VCaP (cell line): ENCODE measurements around the gene CIDEB.

Experiments used
- H3K27ac ChIP-seq: fragments of 450-650 bp; 2 replicates; pipeline ENCODE4 v1.5.1; 2017
- CTCF ChIP-seq: fragments of 450-650 bp; conservative IDR thresholded peaks from 2 replicates; pipeline ENCODE4 v1.5.1; 2017; ENCODE audit warnings: mild to moderate bottlenecking, moderate library complexity

Gene CIDEB

DNA sequence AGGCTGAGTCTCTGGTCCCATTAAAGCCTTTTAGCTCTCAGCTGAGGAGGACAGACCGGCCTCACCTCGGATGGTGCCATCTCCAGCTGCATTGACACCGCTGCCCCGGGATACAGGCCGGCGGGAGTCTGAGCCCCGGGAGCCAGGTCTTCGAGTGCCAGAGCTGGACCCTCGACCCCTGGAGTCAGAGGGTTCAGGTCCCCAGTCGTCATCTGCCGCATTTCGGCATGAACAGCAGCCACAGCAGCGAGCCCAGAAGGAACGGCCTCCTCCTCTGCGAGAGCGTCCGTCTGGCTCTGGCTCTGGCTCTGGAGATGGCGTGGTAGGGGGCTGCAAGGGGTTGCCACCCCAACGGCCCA, 45.8 kb downstream of the CIDEB start:
- H3K27ac ChIP-seq = no peak overlapping the region
- no peak for TF ChIP-seq CTCF

- TF ChIP-seq CTCF = no peak
- H3K27ac ChIP-seq = no peak overlapping the region
Observed at GRCh38 chr14:24261256-24261968, 46.4 kb downstream of the CIDEB start.

DNA sequence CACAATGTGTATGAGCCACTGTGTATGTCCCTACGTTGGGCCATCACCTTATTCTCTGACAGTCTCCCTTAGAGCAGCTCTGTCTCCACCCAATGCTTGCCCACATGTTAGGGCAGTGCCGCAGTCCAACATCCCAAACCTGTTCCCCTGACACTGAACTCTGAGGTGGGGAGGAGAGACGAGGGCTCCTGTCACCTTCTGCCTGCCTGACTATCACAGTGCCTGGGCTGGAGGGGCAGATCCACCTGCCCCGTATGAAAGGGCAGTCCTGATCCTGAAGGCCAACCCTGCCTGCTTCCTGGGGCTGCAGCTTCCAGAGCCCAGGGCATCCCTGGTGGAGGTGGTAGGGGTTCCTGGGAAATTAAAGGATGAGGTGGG, 47.0 kb downstream of the CIDEB start:
- H3K27ac ChIP-seq = no peak overlapping the region
- no peak for TF ChIP-seq CTCF

DNA sequence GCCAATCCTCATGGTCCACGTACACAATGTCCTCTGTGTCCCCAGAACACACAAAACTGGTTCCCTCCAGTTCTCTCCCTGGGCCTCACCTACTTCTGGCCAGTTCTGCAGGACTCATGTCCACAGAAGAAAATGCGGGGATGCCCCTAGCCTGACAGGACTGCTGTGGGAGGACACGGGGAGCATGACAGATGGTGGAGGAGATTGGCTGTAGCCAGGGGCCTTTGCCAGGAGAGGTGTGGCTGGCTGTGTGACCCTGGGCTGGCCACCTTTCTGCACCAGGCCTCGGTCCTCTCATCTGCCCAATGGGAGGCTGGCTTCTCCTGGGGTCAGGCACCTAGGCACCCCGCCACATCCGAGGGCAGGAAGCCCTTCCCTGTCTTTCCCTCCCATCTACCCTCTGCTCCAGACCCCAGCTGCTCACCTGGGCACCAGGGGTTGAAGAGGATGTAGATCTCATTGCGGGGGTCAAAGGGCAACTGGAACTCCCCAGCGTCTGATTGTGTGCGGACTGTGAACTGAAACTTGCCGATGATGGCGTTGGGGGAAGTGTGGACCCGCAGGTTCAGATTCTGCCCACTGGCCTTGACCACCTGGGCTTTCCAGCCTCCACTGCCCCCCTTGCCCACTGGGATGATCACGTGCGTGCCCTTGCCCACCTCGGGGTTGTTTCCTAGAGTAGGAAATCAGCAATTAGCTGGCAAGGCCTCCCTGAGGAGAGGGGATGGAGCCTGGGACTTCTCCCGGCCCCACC, 47.6 kb downstream of the CIDEB start:
- H3K27ac ChIP-seq = no peak overlapping the region

DNA sequence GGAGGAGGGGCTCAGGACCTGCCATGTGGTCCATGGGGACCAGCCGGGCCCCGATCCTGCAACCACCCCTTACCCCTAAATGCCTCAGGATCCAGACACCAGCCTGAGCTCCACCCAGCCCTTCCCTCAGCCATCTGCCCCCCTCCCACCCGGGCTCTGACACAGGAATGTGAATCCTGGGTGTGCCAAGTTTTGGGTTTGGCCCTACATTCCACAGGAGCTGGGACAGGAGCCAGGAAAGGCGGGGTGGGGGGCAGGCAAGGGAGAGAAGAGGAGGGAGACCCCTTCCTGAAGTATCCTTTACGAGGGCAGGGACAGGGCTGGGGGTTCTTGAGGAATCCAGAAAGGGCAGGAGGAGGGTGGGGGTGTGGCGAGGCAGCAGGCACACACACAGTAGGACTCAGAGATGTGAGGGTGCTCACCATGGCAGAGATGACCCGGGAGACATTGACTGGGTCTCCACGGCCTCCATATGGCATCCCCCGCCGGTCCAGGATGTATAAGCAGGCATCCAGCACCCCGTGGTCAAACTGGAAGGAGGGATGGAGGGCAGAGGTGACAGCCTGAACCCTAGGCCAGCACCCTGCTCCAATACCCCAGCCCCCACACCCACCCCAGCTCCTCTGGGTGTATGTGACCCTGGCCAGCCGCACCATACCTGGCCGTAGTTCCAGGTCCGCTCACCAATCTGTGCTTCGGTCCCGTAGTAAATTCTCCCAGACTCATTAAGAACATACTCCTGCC, 48.3 kb downstream of the CIDEB start:
- no peak for TF ChIP-seq CTCF
- no peak overlapping the region for H3K27ac ChIP-seq

More for the DNA sequence above, 47.6 kb downstream of the CIDEB start:
- no peak for TF ChIP-seq CTCF

DNA sequence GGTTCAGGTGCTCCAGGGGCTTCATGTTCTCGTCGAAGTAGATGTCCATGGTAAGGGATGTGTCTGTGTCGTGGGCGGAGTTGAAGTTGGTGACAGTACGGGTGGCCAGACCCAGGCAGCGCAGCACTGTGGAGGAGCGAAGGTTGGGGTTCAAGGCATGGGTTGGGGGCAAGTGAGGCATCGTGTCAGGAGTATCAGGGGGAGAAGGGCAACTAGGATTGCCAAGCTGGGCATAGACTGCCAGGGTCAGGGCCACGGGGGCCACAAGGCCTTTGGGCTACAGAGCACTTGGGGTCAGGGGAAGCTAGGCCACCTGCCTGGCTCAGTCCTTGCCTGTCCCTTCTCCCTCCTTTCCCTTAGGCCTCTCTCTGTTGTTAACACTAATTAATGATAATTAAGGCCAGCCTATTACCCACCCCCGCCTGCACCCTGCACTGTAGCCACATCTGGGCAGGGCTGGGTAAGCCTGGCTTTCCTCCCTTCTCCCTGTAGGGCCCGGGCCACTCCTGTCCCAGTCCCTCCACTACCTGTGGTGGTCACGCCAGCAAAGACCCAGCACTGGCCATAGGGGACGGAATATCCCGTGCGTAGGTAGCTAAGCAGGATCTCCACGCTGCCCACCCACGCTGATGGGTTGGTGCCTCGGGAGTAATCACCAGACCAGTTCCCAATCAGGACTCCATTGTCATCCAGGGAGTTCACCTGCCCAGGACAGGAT, 49.1 kb downstream of the CIDEB start:
- no peak overlapping the region for H3K27ac ChIP-seq
- TF ChIP-seq CTCF = no peak

DNA sequence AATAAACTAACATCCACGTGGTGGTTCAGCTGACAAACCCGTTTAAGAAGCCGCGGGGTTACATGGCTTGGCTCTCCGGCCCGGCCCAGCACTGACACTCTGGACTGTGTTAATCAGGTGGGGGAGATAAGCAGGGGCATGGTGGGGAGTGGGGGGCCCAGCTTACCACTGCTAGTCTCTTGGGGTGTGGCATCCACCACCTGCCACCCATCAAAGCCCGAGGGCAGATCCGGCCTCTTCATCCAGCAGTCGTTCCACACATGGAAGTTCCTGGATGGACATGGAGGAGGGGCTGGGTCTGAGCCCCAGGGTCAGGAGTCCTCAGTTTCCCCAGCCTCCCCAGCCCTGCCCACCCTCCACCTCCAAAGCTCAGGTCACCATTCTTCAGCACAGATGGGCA, 49.7 kb downstream of the CIDEB start:
- no peak for TF ChIP-seq CTCF

More for the DNA sequence above, 49.7 kb downstream of the CIDEB start:
- H3K27ac ChIP-seq = no peak overlapping the region
